HG03565 (cell line): ENCODE results near the gene MYMX.
"Not testable (repeated sequence)": the region's sequence is repeated elsewhere in the genome, so short reads cannot be mapped to it uniquely, and the experiment has no call there.

Experiments
- ATAC-seq: cut with Tn5 transposase; IDR thresholded peaks from one replicate; pipeline ENCODE4 v1.9.1; 2021; ENCODE audit warnings: mild to moderate bottlenecking, moderate library complexity; ENCODE audit not compliant: unreplicated experiment

Gene MYMX

GRCh38 chr6:44185953-44186634, 30.6 kb upstream of the MYMX start:
- no peak for ATAC-seq

- no peak for ATAC-seq
Observed at GRCh38 chr6:44186635-44187025, 30.1 kb upstream of the MYMX start.

GRCh38 chr6:44188819-44189218, 27.9 kb upstream of the MYMX start:
- ATAC-seq: no peak

GRCh38 chr6:44189257-44189656, 27.5 kb upstream of the MYMX start:
- ATAC-seq: no peak

GRCh38 chr6:44190715-44191114, 26.0 kb upstream of the MYMX start:
- ATAC-seq: no peak

GRCh38 chr6:44192428-44193041, 24.2 kb upstream of the MYMX start:
- ATAC-seq: no peak

GRCh38 chr6:44193307-44193910, 23.3 kb upstream of the MYMX start:
- no peak for ATAC-seq

GRCh38 chr6:44194326-44194725, 22.4 kb upstream of the MYMX start:
- ATAC-seq: no peak

- ATAC-seq: not testable (repeated sequence)
Observed at GRCh38 chr6:44196351-44196750, 20.4 kb upstream of the MYMX start.

GRCh38 chr6:44198684-44199083, 18.0 kb upstream of the MYMX start:
- no peak for ATAC-seq

GRCh38 chr6:44199883-44200282, 16.8 kb upstream of the MYMX start:
- ATAC-seq: no peak

GRCh38 chr6:44201200-44201599, 15.5 kb upstream of the MYMX start:
- no peak for ATAC-seq

- no peak for ATAC-seq
Observed at GRCh38 chr6:44201638-44202303, 15.0 kb upstream of the MYMX start.

GRCh38 chr6:44202332-44202971, 14.3 kb upstream of the MYMX start:
- ATAC-seq: no peak

- no peak for ATAC-seq
Observed at GRCh38 chr6:44202972-44203750, 13.6 kb upstream of the MYMX start.

GRCh38 chr6:44203955-44204354, 12.8 kb upstream of the MYMX start:
- no peak for ATAC-seq

- no peak for ATAC-seq
Observed at GRCh38 chr6:44207966-44208365, 8.8 kb upstream of the MYMX start.

GRCh38 chr6:44211284-44211683, 5.4 kb upstream of the MYMX start:
- no peak for ATAC-seq

- no peak for ATAC-seq
Observed at GRCh38 chr6:44214307-44214706, 2.4 kb upstream of the MYMX start.

GRCh38 chr6:44217332-44218143, 812 bp downstream of the MYMX start:
- ATAC-seq: no peak
